Stomach smooth muscle (tissue), 2 donors: ENCODE results near the gene SMYD3.

ENCODE experiments used
- H3K27ac ChIP-seq: one replicate; pipeline ENCODE4 v1.7.0; 2013; ENCODE audit warnings: mild to moderate bottlenecking, low read length, inconsistent platforms
- H3K27me3 ChIP-seq, 2 donors: one replicate each; pipeline ENCODE4 v1.7.0; 2013; ENCODE audit warnings: low read length in 2 of 2; ENCODE audit not compliant: insufficient read depth in 2 of 2, control insufficient read depth in 1 of 2
- H3K36me3 ChIP-seq, 2 donors: one replicate each; pipeline ENCODE4 v1.7.0; 2013; ENCODE audit warnings: low read length in 2 of 2; ENCODE audit not compliant: control insufficient read depth in 2 of 2, insufficient read depth in 2 of 2
- H3K4me1 ChIP-seq: one replicate; pipeline ENCODE4 v1.7.0; 2013; ENCODE audit warnings: low read length; ENCODE audit not compliant: control insufficient read depth, insufficient read depth
- H3K4me3 ChIP-seq, 2 donors: one replicate each; pipeline ENCODE4 v1.7.0; 2013; ENCODE audit warnings: low read length in 2 of 2
- H3K9ac ChIP-seq, 2 donors: one replicate each; pipeline ENCODE4 v1.7.0; 2013; ENCODE audit warnings: low read length in 2 of 2, mild to moderate bottlenecking in 1 of 2
- H3K9me3 ChIP-seq, 2 donors: one replicate each; pipeline ENCODE4 v1.7.0; 2013; ENCODE audit warnings: low read length in 2 of 2; ENCODE audit not compliant: control insufficient read depth in 2 of 2
- donor health status: healthy.
- donor health status: Pancreatic carcinoma.

The SMYD3 gene

DNA sequence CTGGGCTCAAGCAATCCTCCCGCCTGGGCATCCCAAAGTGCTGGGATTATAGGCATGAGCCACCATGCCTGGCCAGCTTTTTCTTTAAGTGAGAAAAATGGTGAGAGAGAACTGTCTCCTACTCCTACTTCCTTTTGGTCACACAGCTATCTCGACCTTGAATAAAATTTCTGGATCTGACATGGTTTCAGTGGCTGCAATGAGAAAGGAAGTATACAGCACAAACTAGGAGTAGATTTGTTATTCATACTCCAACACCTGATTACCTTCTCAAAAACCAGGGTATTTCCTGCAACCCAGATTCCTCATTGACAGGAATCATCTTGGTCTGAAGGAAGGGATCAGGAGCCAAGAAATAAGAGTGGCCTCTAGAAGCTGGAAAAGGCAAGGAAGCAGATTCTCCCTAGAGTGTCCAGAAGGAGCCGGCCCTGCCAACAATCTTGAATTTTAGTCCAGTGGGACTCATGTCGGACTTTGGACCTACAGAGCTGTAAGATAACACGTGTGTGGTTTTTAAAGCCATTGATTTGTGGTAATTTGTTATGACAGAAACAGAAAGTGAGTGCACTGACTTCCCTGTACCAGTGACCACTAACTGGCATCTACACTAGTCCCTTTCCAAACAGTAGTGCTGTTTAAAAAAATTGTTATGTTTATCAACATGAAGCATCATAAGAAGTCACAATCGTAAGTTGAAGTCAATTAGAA, 516.6 kb downstream of the SMYD3 start:
- H3K27me3 ChIP-seq, result no peaks in the 10 kb centered on the region
- H3K36me3 ChIP-seq, result no peaks in the 10 kb centered on the region
- H3K4me1 ChIP-seq, result no peaks in the 10 kb centered on the region
- H3K9me3 ChIP-seq, result no peaks in the 10 kb centered on the region
- H3K27ac ChIP-seq, result no peak overlapping the region
- H3K9ac ChIP-seq, result no peak overlapping the region
- no peak overlapping the region for H3K4me3 ChIP-seq

DNA sequence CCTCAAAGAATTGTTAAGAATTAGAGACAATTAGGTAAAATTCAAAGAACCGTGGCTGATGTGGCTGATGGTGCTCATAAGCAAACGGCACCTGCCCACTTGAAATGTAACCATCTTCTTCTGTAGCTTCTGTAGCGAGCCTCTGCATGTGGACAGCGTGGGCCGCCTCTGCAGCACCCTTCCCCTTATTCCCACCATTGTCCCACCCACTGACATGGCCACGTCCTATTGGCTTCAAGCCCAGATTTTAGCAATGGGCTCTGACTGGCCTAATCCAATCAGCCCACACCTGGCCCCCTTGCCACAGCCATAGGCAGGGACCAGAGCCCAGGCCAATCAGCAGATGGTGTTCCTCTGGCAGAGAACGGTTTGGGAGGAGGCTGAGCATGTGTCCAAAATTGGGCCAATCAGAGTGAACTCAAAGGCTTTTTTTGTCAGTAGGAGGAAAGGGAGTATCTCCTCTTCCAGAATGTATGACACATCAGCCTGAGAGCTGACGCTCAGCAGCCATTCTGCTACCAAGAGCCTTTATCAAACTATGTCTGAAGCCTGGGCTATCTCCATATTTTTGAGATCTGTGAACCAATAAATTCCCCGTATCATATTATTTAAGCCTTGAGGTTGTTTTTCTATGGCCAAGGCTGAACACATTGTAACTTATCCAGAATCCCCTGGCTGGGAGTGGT, 518.5 kb downstream of the SMYD3 start:
- no peak overlapping the region for H3K27ac ChIP-seq
- H3K9me3 ChIP-seq, result no peaks in the 10 kb centered on the region
- no peaks in the 10 kb centered on the region for H3K4me1 ChIP-seq
- H3K27me3 ChIP-seq, result no peaks in the 10 kb centered on the region
- no peak overlapping the region for H3K4me3 ChIP-seq
- H3K36me3 ChIP-seq, result no peaks in the 10 kb centered on the region
- H3K9ac ChIP-seq, result no peak overlapping the region

GRCh38 chr1:245987997-245988392, 519.1 kb downstream of the SMYD3 start:
- no peaks in the 10 kb centered on the region for H3K27me3 ChIP-seq
- no peak overlapping the region for H3K27ac ChIP-seq
- no peaks in the 10 kb centered on the region for H3K9me3 ChIP-seq
- H3K4me1 ChIP-seq, result no peaks in the 10 kb centered on the region
- H3K9ac ChIP-seq, result no peak overlapping the region
- H3K36me3 ChIP-seq, result no peaks in the 10 kb centered on the region
- no peak overlapping the region for H3K4me3 ChIP-seq

DNA sequence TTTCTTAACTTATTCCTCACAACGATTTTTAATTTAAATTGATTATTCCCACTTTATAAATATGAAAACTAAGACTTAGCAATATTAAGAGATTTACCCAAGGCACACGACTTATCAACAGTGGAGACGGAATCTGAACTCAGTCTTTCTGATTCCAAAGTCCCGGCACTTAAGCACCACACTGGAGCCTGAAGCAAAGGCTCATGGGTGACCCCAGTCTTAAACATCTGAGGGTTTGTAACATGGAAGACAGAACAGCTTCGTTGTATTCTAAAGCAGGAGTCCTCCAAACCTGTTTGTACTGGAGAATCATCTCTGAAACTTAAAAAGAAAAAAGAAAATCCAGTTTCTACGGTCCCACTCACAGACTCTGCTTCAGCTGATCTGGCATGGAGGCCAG, 519.5 kb downstream of the SMYD3 start:
- H3K27me3 ChIP-seq, result no peaks in the 10 kb centered on the region
- H3K4me3 ChIP-seq, result no peak overlapping the region
- H3K9ac ChIP-seq, result no peak overlapping the region
- H3K4me1 ChIP-seq, result no peaks in the 10 kb centered on the region
- H3K36me3 ChIP-seq, result no peaks in the 10 kb centered on the region
- no peak overlapping the region for H3K27ac ChIP-seq
- no peaks in the 10 kb centered on the region for H3K9me3 ChIP-seq

DNA sequence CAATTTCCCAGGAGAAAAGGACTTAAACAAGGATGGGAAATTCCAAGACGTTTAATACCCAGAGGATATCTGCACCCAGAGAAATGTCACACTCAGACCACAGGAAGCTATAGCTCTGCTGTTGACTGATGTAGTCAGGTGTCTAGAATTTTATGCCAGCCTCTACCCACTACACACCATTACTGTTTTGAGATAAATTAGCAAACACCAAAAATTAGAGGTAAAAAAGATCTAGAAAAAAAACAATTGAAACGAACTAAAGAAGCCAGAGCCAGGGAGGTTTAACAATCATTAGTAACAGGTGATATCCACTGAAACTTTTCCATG, 519.9 kb downstream of the SMYD3 start:
- Histone ChIP-seq H3K4me1 (no peaks in the 10 kb centered on the region), H3K36me3 (no peaks in the 10 kb centered on the region), H3K4me3 (no peak overlapping the region), H3K9me3 (no peaks in the 10 kb centered on the region), H3K27ac (no peak overlapping the region), H3K9ac (no peak overlapping the region), H3K27me3 (no peaks in the 10 kb centered on the region)

- H3K9ac ChIP-seq, result no peak overlapping the region
- no peaks in the 10 kb centered on the region for H3K9me3 ChIP-seq
- H3K27me3 ChIP-seq, result no peaks in the 10 kb centered on the region
- H3K27ac ChIP-seq, result no peak overlapping the region
- no peaks in the 10 kb centered on the region for H3K36me3 ChIP-seq
- no peak overlapping the region for H3K4me3 ChIP-seq
- no peaks in the 10 kb centered on the region for H3K4me1 ChIP-seq
These were observed 520.5 kb downstream of the SMYD3 start for GRCh38 chr1:245986404-245987218.

- Histone ChIP-seq H3K4me1 (no peaks in the 10 kb centered on the region), H3K27ac (no peak overlapping the region), H3K36me3 (no peaks in the 10 kb centered on the region), H3K9me3 (no peaks in the 10 kb centered on the region), H3K4me3 (no peak overlapping the region), H3K9ac (no peak overlapping the region), H3K27me3 (no peaks in the 10 kb centered on the region)
These were observed 522.5 kb downstream of the SMYD3 start for GRCh38 chr1:245984390-245985155.

- no peak overlapping the region for H3K27ac ChIP-seq
- no peak overlapping the region for H3K4me3 ChIP-seq
- H3K9me3 ChIP-seq, result no peaks in the 10 kb centered on the region
- H3K27me3 ChIP-seq, result no peaks in the 10 kb centered on the region
- no peak overlapping the region for H3K9ac ChIP-seq
- H3K36me3 ChIP-seq, result no peaks in the 10 kb centered on the region
- no peaks in the 10 kb centered on the region for H3K4me1 ChIP-seq
These were observed 523.6 kb downstream of the SMYD3 start for GRCh38 chr1:245983294-245983967.

DNA sequence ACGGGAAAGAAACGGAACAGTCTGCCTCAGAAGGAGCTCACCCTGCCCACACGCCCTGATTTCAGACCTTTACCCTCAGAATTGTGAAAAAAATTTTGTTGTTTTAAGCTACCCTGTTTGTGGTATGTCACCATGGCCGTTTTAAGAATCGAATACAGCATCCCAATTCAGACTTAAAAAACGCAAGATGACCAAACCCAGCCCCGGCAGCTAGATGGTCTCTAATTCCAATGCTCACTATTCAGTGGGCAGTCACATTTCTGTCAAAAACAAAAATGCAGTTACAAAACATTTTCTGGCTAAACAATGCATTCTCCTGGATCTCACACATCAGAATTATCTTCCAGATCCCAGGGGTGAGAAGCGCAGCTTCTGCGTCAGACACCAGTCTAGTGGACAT, 527.5 kb downstream of the SMYD3 start:
- H3K4me3 ChIP-seq, result no peak overlapping the region
- H3K27me3 ChIP-seq, result no peaks in the 10 kb centered on the region
- H3K36me3 ChIP-seq, result no peaks in the 10 kb centered on the region
- H3K9me3 ChIP-seq, result no peaks in the 10 kb centered on the region
- H3K9ac ChIP-seq, result no peak overlapping the region
- no peaks in the 10 kb centered on the region for H3K4me1 ChIP-seq
- H3K27ac ChIP-seq, result no peak overlapping the region

GRCh38 chr1:245978915-245979314, 528.2 kb downstream of the SMYD3 start:
- Histone ChIP-seq H3K9ac (no peak overlapping the region), H3K4me1 (no peaks in the 10 kb centered on the region), H3K27ac (no peak overlapping the region), H3K27me3 (no peaks in the 10 kb centered on the region), H3K36me3 (no peaks in the 10 kb centered on the region), H3K9me3 (no peaks in the 10 kb centered on the region), H3K4me3 (no peak overlapping the region)
